GM21825 (cell line): ENCODE data around the gene CDK17.
"Not testable (repeated sequence)": the region's sequence is repeated elsewhere in the genome, so short reads cannot be mapped to it uniquely, and the experiment has no call there.

Experiments used
- ATAC-seq: cut with Tn5 transposase; IDR thresholded peaks from one replicate; pipeline ENCODE4 v1.9.1; 2021; ENCODE audit warnings: mild to moderate bottlenecking, moderate library complexity; ENCODE audit not compliant: unreplicated experiment

CDK17 gene

DNA sequence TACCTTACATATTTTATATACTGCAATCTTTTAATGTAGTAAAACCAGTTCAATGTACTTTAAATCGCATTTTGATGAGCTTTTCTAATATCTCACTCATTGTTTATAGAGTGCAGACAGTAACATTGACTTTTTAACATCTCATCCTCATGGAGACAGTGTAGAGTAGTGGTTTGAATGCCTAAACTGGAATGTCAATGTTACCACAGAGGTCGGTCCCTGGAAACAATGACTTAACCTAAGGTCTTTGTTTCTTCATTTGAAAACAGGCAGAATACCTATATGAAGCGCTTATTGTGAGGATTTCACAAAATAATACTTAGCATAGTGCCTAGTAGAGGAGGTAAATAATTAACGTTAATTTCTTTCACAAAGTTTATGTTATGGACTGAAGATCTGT, 5.0 kb downstream of the CDK17 start:
- no peak for ATAC-seq

- not testable (repeated sequence) for ATAC-seq
Measured at GRCh38 chr12:96393229-96393628, 7.0 kb downstream of the CDK17 start.

- ATAC-seq: no peak
Measured at GRCh38 chr12:96392397-96392796, 7.8 kb downstream of the CDK17 start.

DNA sequence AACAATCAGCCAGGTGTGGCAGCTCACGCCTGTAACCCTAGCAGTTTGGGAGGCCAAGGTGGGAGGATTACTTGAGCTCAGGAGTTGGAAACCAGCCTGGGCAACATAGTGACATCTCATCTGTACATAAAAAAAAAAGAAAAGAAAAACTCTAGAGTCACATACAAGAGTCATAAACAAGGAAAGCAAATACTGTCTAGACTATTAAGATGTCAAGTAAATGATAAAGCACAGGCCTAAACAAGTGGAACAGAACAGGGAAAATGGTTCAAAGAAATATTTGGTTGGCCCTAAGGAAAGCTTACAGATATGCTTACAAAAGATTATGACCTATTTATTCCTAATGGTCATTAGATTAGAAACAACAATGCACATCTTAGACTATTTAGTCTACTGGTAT, 12.3 kb downstream of the CDK17 start:
- ATAC-seq: no peak

DNA sequence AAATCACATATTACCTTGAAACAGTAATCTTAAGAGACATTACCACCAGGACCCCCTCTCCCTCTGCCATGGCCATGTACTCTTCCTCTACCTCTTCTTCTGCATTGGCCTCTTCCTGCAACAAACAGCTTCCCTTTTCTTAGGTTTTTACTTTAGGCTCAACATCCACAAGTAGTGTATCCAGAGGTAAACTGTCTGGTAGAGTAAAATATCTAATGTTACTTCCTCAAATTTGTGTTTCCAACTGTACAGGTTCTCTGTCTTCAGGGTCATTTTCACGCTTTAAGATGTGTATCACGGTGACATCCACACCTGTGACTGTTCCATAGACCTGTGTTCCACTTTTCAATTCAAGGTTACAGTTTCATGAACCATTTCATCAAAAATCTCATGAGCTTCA, 13.4 kb downstream of the CDK17 start:
- no peak for ATAC-seq

- ATAC-seq: no peak
Measured at GRCh38 chr12:96383991-96384390, 16.2 kb downstream of the CDK17 start.

- ATAC-seq: no peak
Measured at GRCh38 chr12:96383371-96383770, 16.9 kb downstream of the CDK17 start.

DNA sequence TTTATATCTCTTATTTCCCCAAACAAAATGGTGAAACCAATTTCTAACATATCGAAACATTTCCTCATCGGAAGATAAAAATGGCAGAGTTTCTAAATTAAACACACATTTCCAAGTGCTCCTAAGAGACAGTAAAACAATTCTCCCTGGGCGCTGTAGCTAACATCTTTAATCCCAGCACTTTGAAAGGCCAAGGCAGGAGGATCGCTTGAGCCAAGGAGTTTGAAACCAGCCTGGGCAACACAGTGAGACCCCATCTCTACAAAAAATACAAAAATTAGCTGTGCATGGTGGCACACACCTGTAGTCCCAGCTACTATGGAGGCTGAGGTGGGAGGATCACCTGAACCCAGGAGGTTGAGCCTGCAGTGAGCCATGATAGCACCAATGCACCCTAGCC, 20.5 kb downstream of the CDK17 start:
- ATAC-seq: not testable (repeated sequence)

DNA sequence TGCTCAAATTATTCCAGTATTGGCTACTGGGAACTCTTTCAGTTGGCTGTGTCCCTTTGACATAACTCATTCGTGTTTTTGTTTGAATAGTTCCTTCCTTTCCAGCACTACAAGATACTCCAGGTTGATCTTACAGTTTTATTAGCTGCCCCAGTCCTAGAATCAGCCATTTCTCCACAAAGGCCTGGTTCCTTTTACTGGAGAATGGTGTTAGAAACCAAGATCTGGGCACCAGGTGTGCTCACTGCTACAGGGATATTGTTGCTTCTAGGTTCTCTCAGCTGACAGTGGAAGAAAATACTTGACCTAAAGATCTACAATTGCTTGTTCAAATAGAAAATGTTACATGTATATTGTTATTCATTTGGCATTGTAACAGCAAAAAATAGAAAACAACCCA, 21.9 kb downstream of the CDK17 start:
- no peak for ATAC-seq

DNA sequence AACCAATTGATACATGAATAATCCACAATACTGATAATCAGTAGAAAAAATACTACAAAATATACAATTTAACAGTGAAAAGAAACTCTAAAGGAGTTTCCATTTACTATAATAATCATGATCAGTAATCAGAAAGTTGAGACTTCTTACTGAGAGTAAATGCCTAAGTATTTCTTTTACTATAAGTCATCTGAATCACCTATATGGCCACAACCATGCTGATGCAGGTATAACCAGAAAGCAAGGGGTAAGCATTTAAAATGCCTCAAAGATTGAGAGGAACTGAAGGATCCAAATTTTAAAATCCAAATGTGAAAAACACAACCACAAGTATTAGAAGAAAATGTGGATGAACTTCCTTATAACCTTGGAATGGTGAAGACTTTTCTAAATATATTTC, 23.4 kb downstream of the CDK17 start:
- ATAC-seq: no peak

DNA sequence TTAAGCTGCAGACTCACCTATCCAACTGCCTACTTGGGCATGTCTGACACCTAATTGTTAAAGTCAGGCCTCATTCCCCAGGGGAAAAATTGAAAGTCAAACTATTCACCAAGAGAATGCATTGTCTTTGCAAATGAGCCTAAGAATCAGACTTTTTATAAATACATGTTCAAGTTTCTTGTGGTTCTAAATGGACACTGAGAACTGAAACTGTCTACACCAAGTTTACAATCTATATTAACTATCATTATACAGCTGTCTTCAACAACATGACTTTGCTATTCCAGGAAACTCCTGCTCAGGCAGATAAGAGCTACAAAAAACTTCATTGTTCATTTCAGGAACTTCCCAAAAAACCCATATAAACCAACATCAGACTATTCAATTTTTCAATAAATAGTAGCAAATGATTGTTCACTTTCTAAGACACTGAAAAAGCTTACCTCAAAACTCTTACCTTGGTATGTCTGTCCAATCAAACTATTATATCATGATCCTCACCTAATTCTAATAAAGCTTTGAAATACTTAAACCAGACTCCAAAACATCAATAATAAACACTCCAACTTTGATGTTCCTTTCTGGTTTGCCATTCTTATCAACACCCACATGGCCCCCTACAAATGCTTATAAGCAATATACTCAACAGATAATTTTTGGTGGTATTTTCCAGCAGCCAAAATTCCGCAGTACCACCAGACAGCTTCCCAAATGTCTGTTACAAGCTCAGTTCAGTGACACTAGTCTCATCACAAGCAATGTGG, 24.2 kb downstream of the CDK17 start:
- peak; percentile 78 for ATAC-seq

GRCh38 chr12:96375170-96375569, 25.1 kb downstream of the CDK17 start:
- no peak for ATAC-seq

- ATAC-seq: no peak
Measured at GRCh38 chr12:96371790-96372699, 28.2 kb downstream of the CDK17 start.

GRCh38 chr12:96371138-96371789, 29.0 kb downstream of the CDK17 start:
- ATAC-seq: no peak

GRCh38 chr12:96368687-96369086, 31.6 kb downstream of the CDK17 start:
- no peak for ATAC-seq

GRCh38 chr12:96368233-96368632, 32.0 kb downstream of the CDK17 start:
- no peak for ATAC-seq

GRCh38 chr12:96366381-96366654, 33.9 kb downstream of the CDK17 start:
- ATAC-seq: no peak

- no peak for ATAC-seq
Measured at GRCh38 chr12:96365604-96366380, 34.4 kb downstream of the CDK17 start.

DNA sequence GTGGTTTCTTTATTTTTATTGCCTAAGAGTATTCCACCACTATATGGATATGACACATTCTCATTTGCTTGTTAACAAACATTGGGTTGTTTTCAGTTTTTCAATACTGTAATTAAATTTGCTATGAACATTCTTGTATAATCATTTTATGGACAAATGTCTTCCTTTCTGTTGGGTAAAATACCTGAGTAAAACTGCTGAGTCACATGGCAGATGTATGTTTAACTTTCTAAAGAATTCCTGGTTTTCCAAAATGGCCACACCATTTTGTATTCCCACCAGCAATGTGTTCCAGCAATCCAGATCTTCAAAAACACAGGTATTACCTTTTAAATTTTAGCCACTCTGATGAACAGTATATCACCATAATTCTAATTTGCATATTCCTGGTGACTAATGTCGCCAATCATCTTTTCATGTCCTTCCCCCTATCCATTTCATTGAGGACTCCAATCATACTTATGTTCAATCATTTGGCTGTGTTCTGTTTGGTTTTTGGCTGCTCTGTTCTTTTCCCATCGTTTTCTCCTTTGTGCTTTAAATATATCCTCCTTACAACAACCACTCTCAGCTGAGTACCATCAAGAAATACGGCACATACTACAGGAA, 36.0 kb downstream of the CDK17 start:
- ATAC-seq: no peak

- no peak for ATAC-seq
Measured at GRCh38 chr12:96361074-96361473, 39.2 kb downstream of the CDK17 start.

DNA sequence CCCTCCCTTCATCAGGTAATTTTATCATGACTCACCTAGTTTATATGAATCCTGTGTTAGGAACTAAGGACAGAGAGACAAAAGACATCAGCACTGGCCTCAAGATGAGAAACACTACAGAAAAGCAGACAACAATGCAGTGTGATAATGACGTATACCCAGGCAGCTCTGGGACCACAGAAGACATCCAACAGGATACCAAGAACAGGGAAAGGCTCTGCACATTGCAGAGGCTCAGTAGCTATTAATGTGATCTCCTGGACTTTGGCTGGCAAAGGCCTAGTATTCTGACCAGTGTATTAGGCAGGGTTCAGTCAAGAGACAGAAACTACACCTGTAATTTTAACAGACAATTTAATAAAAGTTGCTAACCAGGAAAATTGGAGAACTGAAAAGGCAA, 39.7 kb downstream of the CDK17 start:
- no peak for ATAC-seq
